Lower leg skin (tissue), 3 donors: ENCODE measurements around the gene PTCH2.

Source experiments
- POLR2A ChIP-seq, 2 donors: fragments of 450-650 bp; IDR thresholded peaks; one replicate each; pipeline ENCODE4 v1.6.1; 2016 to 2017; ENCODE audit warnings: antibody characterized with exemption in 2 of 2, mild to moderate bottlenecking in 1 of 2, moderate library complexity in 1 of 2
- TF ChIP-seq, protein P1 (sequence below), 3 donors: fragments of 450-650 bp; IDR thresholded peaks; one replicate each; pipeline ENCODE4 v1.5.1; 2016; ENCODE audit warnings: antibody characterized with exemption in 3 of 3, mild to moderate bottlenecking in 3 of 3, moderate library complexity in 2 of 3

DNA sequence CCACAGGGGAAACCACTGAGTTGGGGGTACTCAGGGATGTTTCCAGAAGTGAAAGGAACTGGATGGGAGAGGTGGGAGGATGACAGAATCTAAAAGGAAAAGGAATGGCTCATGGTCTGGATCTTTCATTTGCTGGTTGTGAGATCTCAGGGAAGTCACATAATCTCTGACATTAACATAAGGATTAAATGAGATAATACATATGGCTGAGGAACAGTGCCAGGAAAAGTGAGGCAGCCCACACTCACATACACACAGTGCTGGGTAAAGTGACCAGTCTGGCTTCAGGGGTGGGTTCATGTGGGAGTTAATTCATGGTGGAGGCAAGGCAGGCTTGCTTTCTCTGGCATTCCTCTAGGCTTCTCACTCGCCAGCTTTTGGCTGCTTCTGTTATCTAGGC lies 3.9 kb upstream of the PTCH2 start:
- TF ChIP-seq, protein P1, sequence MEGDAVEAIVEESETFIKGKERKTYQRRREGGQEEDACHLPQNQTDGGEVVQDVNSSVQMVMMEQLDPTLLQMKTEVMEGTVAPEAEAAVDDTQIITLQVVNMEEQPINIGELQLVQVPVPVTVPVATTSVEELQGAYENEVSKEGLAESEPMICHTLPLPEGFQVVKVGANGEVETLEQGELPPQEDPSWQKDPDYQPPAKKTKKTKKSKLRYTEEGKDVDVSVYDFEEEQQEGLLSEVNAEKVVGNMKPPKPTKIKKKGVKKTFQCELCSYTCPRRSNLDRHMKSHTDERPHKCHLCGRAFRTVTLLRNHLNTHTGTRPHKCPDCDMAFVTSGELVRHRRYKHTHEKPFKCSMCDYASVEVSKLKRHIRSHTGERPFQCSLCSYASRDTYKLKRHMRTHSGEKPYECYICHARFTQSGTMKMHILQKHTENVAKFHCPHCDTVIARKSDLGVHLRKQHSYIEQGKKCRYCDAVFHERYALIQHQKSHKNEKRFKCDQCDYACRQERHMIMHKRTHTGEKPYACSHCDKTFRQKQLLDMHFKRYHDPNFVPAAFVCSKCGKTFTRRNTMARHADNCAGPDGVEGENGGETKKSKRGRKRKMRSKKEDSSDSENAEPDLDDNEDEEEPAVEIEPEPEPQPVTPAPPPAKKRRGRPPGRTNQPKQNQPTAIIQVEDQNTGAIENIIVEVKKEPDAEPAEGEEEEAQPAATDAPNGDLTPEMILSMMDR (IDR thresholded peaks at IDR 0.05), result no peak
- TF ChIP-seq POLR2A (IDR thresholded peaks at IDR 0.05), result no peak
